Hematopoietic multipotent progenitor cell treated with erythropoietin and hydrocortisone succinate and interleukin-3 and kit ligand, for 8 days (in vitro differentiated cells): ENCODE measurements around the gene EGFL8.
"Not testable (repeated sequence)": the region's sequence is repeated elsewhere in the genome, so short reads cannot be mapped to it uniquely, and the experiment has no call there.

ENCODE experiments used
- DNase-seq: peaks from one replicate; pipeline ENCODE4 v3.0.0-alpha.2; 2015

The EGFL8 gene

GRCh38 chr6:32164295-32164694 is at the start of gene EGFL8:
EGFL8 (plus strand) TSS chr6:32164595; CDS start chr6:32166166, 1,571 bp downstream.
- DNase-seq: no peak

- DNase-seq: no peak
These were observed 49.6 kb upstream of the EGFL8 start for GRCh38 chr6:32114796-32115195.

- DNase-seq: no peak
These were observed 48.8 kb upstream of the EGFL8 start for GRCh38 chr6:32115623-32116022.

GRCh38 chr6:32116674-32117073 is 47.7 kb upstream of the EGFL8 start:
- DNase-seq: peak; percentile 43

- no peak for DNase-seq
These were observed 46.9 kb upstream of the EGFL8 start for GRCh38 chr6:32117461-32117860.

GRCh38 chr6:32118782-32119628 is 45.4 kb upstream of the EGFL8 start:
- DNase-seq: peak; percentile 83

- DNase-seq: no peak
These were observed 43.8 kb upstream of the EGFL8 start for GRCh38 chr6:32120573-32121059.

- DNase-seq: no peak
These were observed 40.7 kb upstream of the EGFL8 start for GRCh38 chr6:32123681-32124080.

GRCh38 chr6:32126880-32127279 is 37.5 kb upstream of the EGFL8 start:
- DNase-seq: no peak

- DNase-seq: no peak
These were observed 37.0 kb upstream of the EGFL8 start for GRCh38 chr6:32127409-32127716.

- DNase-seq: peak; percentile 100
These were observed 36.4 kb upstream of the EGFL8 start, which contains the start of gene ATF6B for GRCh38 chr6:32127717-32128592. ATF6B (minus strand) TSS chr6:32128246; CDS start chr6:32128207, 39 bp downstream.

- DNase-seq: no peak
These were observed 35.6 kb upstream of the EGFL8 start for GRCh38 chr6:32128751-32129296.

GRCh38 chr6:32129297-32130088 is 34.9 kb upstream of the EGFL8 start:
- DNase-seq: peak; percentile 35

- peak; percentile 95 for DNase-seq
These were observed 32.9 kb upstream of the EGFL8 start for GRCh38 chr6:32131439-32131948.

- DNase-seq: no peak
These were observed 32.3 kb upstream of the EGFL8 start for GRCh38 chr6:32132110-32132509.

- no peak for DNase-seq
These were observed 30.6 kb upstream of the EGFL8 start for GRCh38 chr6:32133786-32134185.

- DNase-seq: no peak
These were observed 26.9 kb upstream of the EGFL8 start for GRCh38 chr6:32137454-32137853.

GRCh38 chr6:32139590-32139989 is 24.8 kb upstream of the EGFL8 start:
- DNase-seq: no peak

- DNase-seq: peak; percentile 76
These were observed 23.9 kb upstream of the EGFL8 start for GRCh38 chr6:32140420-32141046.

GRCh38 chr6:32144238-32144637 is 20.2 kb upstream of the EGFL8 start:
- not testable (repeated sequence) for DNase-seq

GRCh38 chr6:32146287-32146686 is 18.1 kb upstream of the EGFL8 start:
- DNase-seq: no peak

GRCh38 chr6:32146687-32147086 is 17.7 kb upstream of the EGFL8 start:
- DNase-seq: no peak
